ENCODE results near the gene PTPN4.

Gene PTPN4, protein sequence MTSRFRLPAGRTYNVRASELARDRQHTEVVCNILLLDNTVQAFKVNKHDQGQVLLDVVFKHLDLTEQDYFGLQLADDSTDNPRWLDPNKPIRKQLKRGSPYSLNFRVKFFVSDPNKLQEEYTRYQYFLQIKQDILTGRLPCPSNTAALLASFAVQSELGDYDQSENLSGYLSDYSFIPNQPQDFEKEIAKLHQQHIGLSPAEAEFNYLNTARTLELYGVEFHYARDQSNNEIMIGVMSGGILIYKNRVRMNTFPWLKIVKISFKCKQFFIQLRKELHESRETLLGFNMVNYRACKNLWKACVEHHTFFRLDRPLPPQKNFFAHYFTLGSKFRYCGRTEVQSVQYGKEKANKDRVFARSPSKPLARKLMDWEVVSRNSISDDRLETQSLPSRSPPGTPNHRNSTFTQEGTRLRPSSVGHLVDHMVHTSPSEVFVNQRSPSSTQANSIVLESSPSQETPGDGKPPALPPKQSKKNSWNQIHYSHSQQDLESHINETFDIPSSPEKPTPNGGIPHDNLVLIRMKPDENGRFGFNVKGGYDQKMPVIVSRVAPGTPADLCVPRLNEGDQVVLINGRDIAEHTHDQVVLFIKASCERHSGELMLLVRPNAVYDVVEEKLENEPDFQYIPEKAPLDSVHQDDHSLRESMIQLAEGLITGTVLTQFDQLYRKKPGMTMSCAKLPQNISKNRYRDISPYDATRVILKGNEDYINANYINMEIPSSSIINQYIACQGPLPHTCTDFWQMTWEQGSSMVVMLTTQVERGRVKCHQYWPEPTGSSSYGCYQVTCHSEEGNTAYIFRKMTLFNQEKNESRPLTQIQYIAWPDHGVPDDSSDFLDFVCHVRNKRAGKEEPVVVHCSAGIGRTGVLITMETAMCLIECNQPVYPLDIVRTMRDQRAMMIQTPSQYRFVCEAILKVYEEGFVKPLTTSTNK
- 140 to 156 (median 140) reads per million in 3 donors for total RNA-seq

- peak within 1 kb of the TSS; percentile 90 for H3K27ac ChIP-seq (ENCODE audit: insufficient read depth, low read length, poor library complexity, severe bottlenecking)
- H3K36me3 ChIP-seq (ENCODE audit: control insufficient read depth, insufficient read depth, low read length), result no peaks in the 10 kb centered on the region
Measured at GRCh38 chr2:119759451-119760236, at the start of gene PTPN4. TSS of gene PTPN4 (plus strand) at chr2:119759922. CDS start at chr2:119809854, 49,932 bp downstream.

DNA sequence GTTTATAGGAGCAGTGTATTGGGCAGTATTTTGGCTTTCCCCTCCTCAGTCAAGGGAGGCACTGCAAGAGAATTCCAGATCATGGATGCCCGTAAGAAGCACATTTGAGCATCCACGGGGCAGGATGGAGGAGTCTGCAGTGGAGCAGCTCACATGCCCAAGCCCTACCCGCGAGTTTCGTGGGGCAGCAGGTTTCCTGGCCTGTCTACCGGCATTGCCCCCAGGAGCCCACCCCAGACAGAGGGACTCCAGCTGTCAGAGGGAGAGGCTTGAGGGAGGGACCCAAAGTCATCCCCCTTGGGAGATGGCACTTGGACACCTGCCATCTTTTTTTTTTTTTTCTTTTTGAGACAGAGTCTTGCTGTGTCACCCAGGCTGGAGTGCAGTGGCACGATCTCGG is 49.4 kb upstream of the PTPN4 start:
- Histone ChIP-seq H3K27me3 (replicated peaks; ENCODE audit: control insufficient read depth, insufficient read depth, low read length, poor library complexity, severe bottlenecking) (no peaks in the 10 kb centered on the region), H3K4me3 (ENCODE audit: insufficient read depth, low read depth, low read length, poor library complexity, severe bottlenecking) (no peak overlapping the region), H3K36me3 (ENCODE audit: control insufficient read depth, insufficient read depth, low read length) (no peaks in the 10 kb centered on the region), H3K9me3 (ENCODE audit: control insufficient read depth, low read length) (no peaks in the 10 kb centered on the region), H3K27ac (ENCODE audit: insufficient read depth, low read length, poor library complexity, severe bottlenecking) (no peak overlapping the region), H3K4me1 (ENCODE audit: control insufficient read depth, insufficient read depth, low read length, poor library complexity, severe bottlenecking) (no peaks in the 10 kb centered on the region)
- no peak for DNase-seq

More at GRCh38 chr2:119759451-119760236, at the start of gene PTPN4:
- Histone ChIP-seq H3K9me3 (ENCODE audit: control insufficient read depth, low read length) (no peaks in the 10 kb centered on the region), H3K27me3 (replicated peaks; ENCODE audit: control insufficient read depth, insufficient read depth, low read length, poor library complexity, severe bottlenecking) (no peaks in the 10 kb centered on the region), H3K4me3 (ENCODE audit: insufficient read depth, low read depth, low read length, poor library complexity, severe bottlenecking) (peak within 1 kb of the TSS; percentile 95), H3K4me1 (ENCODE audit: control insufficient read depth, insufficient read depth, low read length, poor library complexity, severe bottlenecking) (no peaks in the 10 kb centered on the region)
- DNase-seq, result peak; percentile 93 to 96 (median 95)

GRCh38 chr2:119711352-119711751 is 48.4 kb upstream of the PTPN4 start:
- Histone ChIP-seq H3K27me3 (replicated peaks; ENCODE audit: control insufficient read depth, insufficient read depth, low read length, poor library complexity, severe bottlenecking) (no peaks in the 10 kb centered on the region), H3K4me3 (ENCODE audit: insufficient read depth, low read depth, low read length, poor library complexity, severe bottlenecking) (no peak overlapping the region), H3K4me1 (ENCODE audit: control insufficient read depth, insufficient read depth, low read length, poor library complexity, severe bottlenecking) (no peaks in the 10 kb centered on the region), H3K9me3 (ENCODE audit: control insufficient read depth, low read length) (no peaks in the 10 kb centered on the region), H3K27ac (ENCODE audit: insufficient read depth, low read length, poor library complexity, severe bottlenecking) (no peak overlapping the region), H3K36me3 (ENCODE audit: control insufficient read depth, insufficient read depth, low read length) (no peaks in the 10 kb centered on the region)
- DNase-seq, result no peak

GRCh38 chr2:119712571-119712970 is 47.2 kb upstream of the PTPN4 start:
- no peaks in the 10 kb centered on the region for H3K9me3 ChIP-seq (ENCODE audit: control insufficient read depth, low read length)
- H3K4me3 ChIP-seq (ENCODE audit: insufficient read depth, low read depth, low read length, poor library complexity, severe bottlenecking), result no peak overlapping the region
- DNase-seq, result no peak
- no peak overlapping the region for H3K27ac ChIP-seq (ENCODE audit: insufficient read depth, low read length, poor library complexity, severe bottlenecking)
- H3K27me3 ChIP-seq (replicated peaks; ENCODE audit: control insufficient read depth, insufficient read depth, low read length, poor library complexity, severe bottlenecking), result no peaks in the 10 kb centered on the region
- no peaks in the 10 kb centered on the region for H3K36me3 ChIP-seq (ENCODE audit: control insufficient read depth, insufficient read depth, low read length)
- no peaks in the 10 kb centered on the region for H3K4me1 ChIP-seq (ENCODE audit: control insufficient read depth, insufficient read depth, low read length, poor library complexity, severe bottlenecking)

- Histone ChIP-seq H3K36me3 (ENCODE audit: control insufficient read depth, insufficient read depth, low read length) (no peaks in the 10 kb centered on the region), H3K27ac (ENCODE audit: insufficient read depth, low read length, poor library complexity, severe bottlenecking) (no peak overlapping the region), H3K9me3 (ENCODE audit: control insufficient read depth, low read length) (no peaks in the 10 kb centered on the region), H3K4me1 (ENCODE audit: control insufficient read depth, insufficient read depth, low read length, poor library complexity, severe bottlenecking) (no peaks in the 10 kb centered on the region), H3K27me3 (replicated peaks; ENCODE audit: control insufficient read depth, insufficient read depth, low read length, poor library complexity, severe bottlenecking) (no peaks in the 10 kb centered on the region), H3K4me3 (ENCODE audit: insufficient read depth, low read depth, low read length, poor library complexity, severe bottlenecking) (no peak overlapping the region)
- no peak for DNase-seq
Measured at GRCh38 chr2:119713819-119714490, 45.8 kb upstream of the PTPN4 start.

GRCh38 chr2:119715409-119716283 is 44.1 kb upstream of the PTPN4 start:
- H3K9me3 ChIP-seq (ENCODE audit: control insufficient read depth, low read length), result no peaks in the 10 kb centered on the region
- DNase-seq, result no peak
- no peaks in the 10 kb centered on the region for H3K4me1 ChIP-seq (ENCODE audit: control insufficient read depth, insufficient read depth, low read length, poor library complexity, severe bottlenecking)
- H3K4me3 ChIP-seq (ENCODE audit: insufficient read depth, low read depth, low read length, poor library complexity, severe bottlenecking), result no peak overlapping the region
- no peak overlapping the region for H3K27ac ChIP-seq (ENCODE audit: insufficient read depth, low read length, poor library complexity, severe bottlenecking)
- H3K27me3 ChIP-seq (replicated peaks; ENCODE audit: control insufficient read depth, insufficient read depth, low read length, poor library complexity, severe bottlenecking), result no peaks in the 10 kb centered on the region
- H3K36me3 ChIP-seq (ENCODE audit: control insufficient read depth, insufficient read depth, low read length), result no peaks in the 10 kb centered on the region

GRCh38 chr2:119716284-119716672 is 43.4 kb upstream of the PTPN4 start:
- Histone ChIP-seq H3K27me3 (replicated peaks; ENCODE audit: control insufficient read depth, insufficient read depth, low read length, poor library complexity, severe bottlenecking) (no peaks in the 10 kb centered on the region), H3K36me3 (ENCODE audit: control insufficient read depth, insufficient read depth, low read length) (no peaks in the 10 kb centered on the region), H3K4me1 (ENCODE audit: control insufficient read depth, insufficient read depth, low read length, poor library complexity, severe bottlenecking) (no peaks in the 10 kb centered on the region), H3K4me3 (ENCODE audit: insufficient read depth, low read depth, low read length, poor library complexity, severe bottlenecking) (no peak overlapping the region), H3K27ac (ENCODE audit: insufficient read depth, low read length, poor library complexity, severe bottlenecking) (no peak overlapping the region), H3K9me3 (ENCODE audit: control insufficient read depth, low read length) (no peaks in the 10 kb centered on the region)
- no peak for DNase-seq

GRCh38 chr2:119718501-119719260 is 41.0 kb upstream of the PTPN4 start:
- Histone ChIP-seq H3K36me3 (ENCODE audit: control insufficient read depth, insufficient read depth, low read length) (no peaks in the 10 kb centered on the region), H3K4me1 (ENCODE audit: control insufficient read depth, insufficient read depth, low read length, poor library complexity, severe bottlenecking) (no peaks in the 10 kb centered on the region), H3K27me3 (replicated peaks; ENCODE audit: control insufficient read depth, insufficient read depth, low read length, poor library complexity, severe bottlenecking) (no peaks in the 10 kb centered on the region), H3K4me3 (ENCODE audit: insufficient read depth, low read depth, low read length, poor library complexity, severe bottlenecking) (no peak overlapping the region), H3K27ac (ENCODE audit: insufficient read depth, low read length, poor library complexity, severe bottlenecking) (no peak overlapping the region), H3K9me3 (ENCODE audit: control insufficient read depth, low read length) (no peaks in the 10 kb centered on the region)
- no peak for DNase-seq
